ENCODE results near the gene CRAT.
"Not testable (repeated sequence)": the region's sequence is repeated elsewhere in the genome, so short reads cannot be mapped to it uniquely, and the experiment has no call there.

Gene CRAT

GRCh38 chr9:129130271-129130670 lies 19.7 kb upstream of the CRAT start:
- not testable (repeated sequence) for DNase-seq, H3K4me1 Mint-ChIP-seq, H3K27me3 Mint-ChIP-seq, H3K4me3 Mint-ChIP-seq, H3K27ac Mint-ChIP-seq, ATAC-seq, H3K9me3 Mint-ChIP-seq
- peaks cover 22% of the 10 kb centered on the region for H3K36me3 Mint-ChIP-seq (ENCODE audit: low read depth)

- no peak overlapping the region for H3K27ac Mint-ChIP-seq
Observed at GRCh38 chr9:129128689-129129088, 18.1 kb upstream of the CRAT start.

GRCh38 chr9:129126749-129127618 lies 16.4 kb upstream of the CRAT start:
- Mint-ChIP-seq H3K36me3 (ENCODE audit: low read depth) (peaks cover 26% of the 10 kb centered on the region), H3K27ac (no peak overlapping the region)
- DNase-seq: no peak

More at GRCh38 chr9:129128689-129129088, 18.1 kb upstream of the CRAT start:
- no peaks in the 10 kb centered on the region for H3K27me3 Mint-ChIP-seq
- no peak overlapping the region for H3K4me3 Mint-ChIP-seq
- H3K9me3 Mint-ChIP-seq: no peaks in the 10 kb centered on the region
- peaks cover 6% of the 10 kb centered on the region for H3K4me1 Mint-ChIP-seq
- ATAC-seq (no peak), DNase-seq (no peak)
- H3K36me3 Mint-ChIP-seq (ENCODE audit: low read depth): peaks cover 24% of the 10 kb centered on the region

GRCh38 chr9:129125478-129125877 lies 14.9 kb upstream of the CRAT start:
- Mint-ChIP-seq H3K4me3 (no peak overlapping the region), H3K4me1 (no peaks in the 10 kb centered on the region), H3K9me3 (no peaks in the 10 kb centered on the region), H3K27me3 (no peaks in the 10 kb centered on the region), H3K36me3 (ENCODE audit: low read depth) (peaks cover 25% of the 10 kb centered on the region), H3K27ac (no peak overlapping the region)
- DNase-seq (no peak), ATAC-seq (no peak)

More at GRCh38 chr9:129126749-129127618, 16.4 kb upstream of the CRAT start:
- Mint-ChIP-seq H3K9me3 (no peaks in the 10 kb centered on the region), H3K4me1 (peaks cover 5% of the 10 kb centered on the region), H3K27me3 (no peaks in the 10 kb centered on the region), H3K4me3 (no peak overlapping the region)
- no peak for ATAC-seq

DNA sequence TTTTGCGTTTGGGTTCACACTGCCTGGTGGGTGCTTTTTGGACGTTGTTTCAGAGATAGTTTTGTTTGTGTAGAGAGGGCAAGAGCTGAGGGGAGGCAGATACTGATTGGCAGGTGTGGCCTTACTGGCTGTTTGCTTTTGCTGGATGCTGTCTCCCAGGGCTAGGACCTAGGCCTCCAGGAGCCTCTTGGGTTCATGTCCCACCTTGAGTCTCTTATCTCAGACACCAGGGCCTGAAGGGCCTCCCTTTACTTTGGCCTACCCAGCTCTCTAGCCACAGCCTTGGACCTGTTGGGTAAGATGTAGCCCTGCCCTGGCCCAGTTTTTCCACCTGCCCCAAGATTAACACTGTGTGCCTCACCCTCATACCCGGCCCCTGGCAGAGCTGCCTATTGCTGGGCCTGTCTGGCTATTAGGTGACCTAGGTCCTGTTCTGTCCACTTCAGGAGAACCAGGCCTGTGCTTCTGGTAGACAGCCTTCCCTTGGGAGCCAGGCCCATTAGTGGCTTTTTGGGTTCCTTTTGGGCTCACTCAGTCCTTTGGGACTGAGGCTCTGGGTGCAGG lies 14.0 kb upstream of the CRAT start:
- Mint-ChIP-seq H3K36me3 (ENCODE audit: low read depth) (peaks cover 23% of the 10 kb centered on the region), H3K4me3 (no peak overlapping the region), H3K27me3 (no peaks in the 10 kb centered on the region), H3K9me3 (no peaks in the 10 kb centered on the region), H3K27ac (no peak overlapping the region), H3K4me1 (no peaks in the 10 kb centered on the region)
- no peak for ATAC-seq
- no peak for DNase-seq

DNA sequence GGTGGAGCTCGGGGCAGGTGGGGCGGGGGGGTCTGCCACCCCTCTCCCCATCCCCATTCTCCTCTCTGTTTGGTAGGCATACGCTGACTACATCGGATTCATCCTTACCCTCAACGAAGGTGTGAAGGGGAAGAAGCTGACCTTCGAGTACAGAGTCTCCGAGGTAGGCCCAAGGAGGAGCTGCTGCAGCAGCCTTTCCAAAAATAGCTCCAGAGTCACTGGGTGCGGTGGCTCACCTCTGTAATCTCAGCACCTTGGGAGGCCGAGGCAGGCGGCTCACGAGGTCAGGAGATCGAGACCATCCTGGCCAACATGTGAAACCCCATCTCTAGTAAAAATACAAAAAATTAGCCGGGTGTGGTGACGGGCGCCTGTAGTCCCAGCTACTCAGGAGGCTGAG lies 12.4 kb upstream of the CRAT start:
- H3K4me3 Mint-ChIP-seq, DNase-seq, ATAC-seq, H3K27me3 Mint-ChIP-seq, H3K27ac Mint-ChIP-seq, H3K4me1 Mint-ChIP-seq, H3K9me3 Mint-ChIP-seq: not testable (repeated sequence)
- H3K36me3 Mint-ChIP-seq (ENCODE audit: low read depth): peaks cover 19% of the 10 kb centered on the region

DNA sequence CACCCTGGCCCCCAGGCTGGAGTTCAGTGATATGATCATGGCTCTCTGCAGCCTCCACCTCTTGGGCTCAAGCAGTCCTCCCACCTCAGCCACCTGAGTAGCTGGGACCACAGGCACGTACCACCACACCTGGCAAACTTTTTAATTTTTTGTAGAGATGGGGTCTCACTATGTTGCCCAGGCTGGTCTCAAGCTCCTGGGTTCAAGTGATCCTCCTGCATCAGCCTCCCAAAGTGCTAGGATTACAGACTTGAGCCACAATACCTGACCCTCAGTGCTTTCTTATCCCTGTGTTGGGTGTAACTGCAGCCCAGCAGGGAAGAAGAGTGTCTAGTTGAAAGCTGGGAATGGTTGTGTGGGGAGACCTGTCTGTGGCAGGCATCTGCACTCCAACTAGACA lies 11.5 kb upstream of the CRAT start:
- H3K27ac Mint-ChIP-seq: no peak overlapping the region
- no peak overlapping the region for H3K4me3 Mint-ChIP-seq
- H3K4me1 Mint-ChIP-seq: no peaks in the 10 kb centered on the region
- ATAC-seq: no peak
- no peaks in the 10 kb centered on the region for H3K27me3 Mint-ChIP-seq
- H3K9me3 Mint-ChIP-seq: no peaks in the 10 kb centered on the region
- no peak for DNase-seq
- H3K36me3 Mint-ChIP-seq (ENCODE audit: low read depth): peaks cover 16% of the 10 kb centered on the region

GRCh38 chr9:129121483-129121882 lies 10.9 kb upstream of the CRAT start:
- Mint-ChIP-seq H3K36me3 (ENCODE audit: low read depth) (peaks cover 16% of the 10 kb centered on the region), H3K9me3 (no peaks in the 10 kb centered on the region), H3K27me3 (no peaks in the 10 kb centered on the region), H3K4me1 (no peaks in the 10 kb centered on the region), H3K27ac (no peak overlapping the region), H3K4me3 (no peak overlapping the region)
- no peak for DNase-seq
- ATAC-seq: no peak

DNA sequence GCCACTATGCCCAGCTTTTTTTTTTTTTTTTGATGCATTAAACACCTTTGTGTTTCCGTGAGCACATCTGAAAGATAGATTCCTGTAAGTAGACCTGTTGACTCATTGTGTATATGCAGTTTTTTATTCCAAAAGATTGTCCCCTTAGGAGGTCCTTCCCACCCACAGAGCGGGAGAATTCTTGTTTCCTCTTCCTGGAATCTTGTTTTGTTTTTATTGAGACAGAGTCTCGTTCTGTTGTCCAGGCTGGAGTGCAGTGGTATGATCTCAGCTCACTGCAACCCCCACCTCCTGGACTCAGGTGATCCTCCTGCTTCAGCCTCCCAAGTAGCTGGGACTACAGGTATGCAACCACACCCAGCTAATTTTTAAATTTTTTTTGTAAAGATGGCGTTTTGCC lies 8.2 kb upstream of the CRAT start:
- peaks cover 9% of the 10 kb centered on the region for H3K36me3 Mint-ChIP-seq (ENCODE audit: low read depth)
- H3K27me3 Mint-ChIP-seq: no peaks in the 10 kb centered on the region
- peaks cover 12% of the 10 kb centered on the region for H3K4me1 Mint-ChIP-seq
- H3K27ac Mint-ChIP-seq: no peak overlapping the region
- H3K9me3 Mint-ChIP-seq: no peaks in the 10 kb centered on the region
- no peak for DNase-seq
- ATAC-seq: no peak
- no peak overlapping the region for H3K4me3 Mint-ChIP-seq

GRCh38 chr9:129113645-129114304 lies 3.2 kb upstream of the CRAT start:
- DNase-seq (no peak), ATAC-seq (no peak)
- Mint-ChIP-seq H3K9me3 (no peaks in the 10 kb centered on the region), H3K27me3 (no peaks in the 10 kb centered on the region), H3K4me3 (no peak overlapping the region), H3K27ac (no peak overlapping the region), H3K4me1 (peaks cover 38% of the 10 kb centered on the region), H3K36me3 (ENCODE audit: low read depth) (no peaks in the 10 kb centered on the region)

GRCh38 chr9:129112526-129112925 lies 1.9 kb upstream of the CRAT start:
- not testable (repeated sequence) for DNase-seq; H3K27me3 Mint-ChIP-seq; H3K36me3 Mint-ChIP-seq (ENCODE audit: low read depth); H3K9me3 Mint-ChIP-seq; ATAC-seq
- H3K4me1 Mint-ChIP-seq: peaks cover 38% of the 10 kb centered on the region
- H3K27ac Mint-ChIP-seq: peak overlapping the region; percentile 93
- H3K4me3 Mint-ChIP-seq: peak overlapping the region; percentile 89

DNA sequence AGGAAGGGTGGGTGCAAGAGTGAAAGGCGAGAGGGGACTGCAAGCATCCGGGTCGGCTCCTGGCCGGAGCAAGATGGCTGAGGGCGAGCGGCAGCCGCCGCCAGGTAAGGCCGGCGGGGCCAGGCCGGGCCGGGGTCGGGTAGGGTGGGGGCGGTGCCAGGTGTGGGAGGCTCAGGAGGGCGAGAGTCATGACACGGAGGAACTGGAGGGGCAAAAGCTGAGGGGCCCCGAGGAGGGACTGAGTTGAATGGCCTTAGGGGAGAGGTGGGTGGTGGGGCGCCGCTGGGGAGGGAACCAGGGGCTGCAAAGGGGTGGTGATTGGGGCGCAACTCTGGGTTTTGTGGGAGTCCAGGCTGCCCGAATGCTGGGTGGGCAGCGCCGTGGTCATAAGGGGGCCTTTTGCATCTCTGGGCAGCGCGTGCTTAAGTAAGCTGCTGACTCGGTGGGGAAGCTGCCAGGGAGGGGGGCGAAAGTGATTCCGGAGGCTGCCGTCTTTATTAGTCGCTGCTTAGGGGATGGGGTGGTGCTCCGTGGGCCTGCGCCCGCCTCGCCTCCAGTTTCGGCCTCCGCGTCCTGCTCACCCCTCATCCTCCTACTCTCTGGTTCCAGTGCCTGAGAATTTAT lies 1.0 kb upstream of the CRAT start:
- DNase-seq: peak; percentile 44
- no peak for ATAC-seq
- no peaks in the 10 kb centered on the region for H3K9me3 Mint-ChIP-seq
- H3K27me3 Mint-ChIP-seq: no peaks in the 10 kb centered on the region
- H3K36me3 Mint-ChIP-seq (ENCODE audit: low read depth): no peaks in the 10 kb centered on the region
- peaks cover 38% of the 10 kb centered on the region for H3K4me1 Mint-ChIP-seq
- peak overlapping the region; percentile 89 for H3K4me3 Mint-ChIP-seq
- H3K27ac Mint-ChIP-seq: peak overlapping the region; percentile 93

DNA sequence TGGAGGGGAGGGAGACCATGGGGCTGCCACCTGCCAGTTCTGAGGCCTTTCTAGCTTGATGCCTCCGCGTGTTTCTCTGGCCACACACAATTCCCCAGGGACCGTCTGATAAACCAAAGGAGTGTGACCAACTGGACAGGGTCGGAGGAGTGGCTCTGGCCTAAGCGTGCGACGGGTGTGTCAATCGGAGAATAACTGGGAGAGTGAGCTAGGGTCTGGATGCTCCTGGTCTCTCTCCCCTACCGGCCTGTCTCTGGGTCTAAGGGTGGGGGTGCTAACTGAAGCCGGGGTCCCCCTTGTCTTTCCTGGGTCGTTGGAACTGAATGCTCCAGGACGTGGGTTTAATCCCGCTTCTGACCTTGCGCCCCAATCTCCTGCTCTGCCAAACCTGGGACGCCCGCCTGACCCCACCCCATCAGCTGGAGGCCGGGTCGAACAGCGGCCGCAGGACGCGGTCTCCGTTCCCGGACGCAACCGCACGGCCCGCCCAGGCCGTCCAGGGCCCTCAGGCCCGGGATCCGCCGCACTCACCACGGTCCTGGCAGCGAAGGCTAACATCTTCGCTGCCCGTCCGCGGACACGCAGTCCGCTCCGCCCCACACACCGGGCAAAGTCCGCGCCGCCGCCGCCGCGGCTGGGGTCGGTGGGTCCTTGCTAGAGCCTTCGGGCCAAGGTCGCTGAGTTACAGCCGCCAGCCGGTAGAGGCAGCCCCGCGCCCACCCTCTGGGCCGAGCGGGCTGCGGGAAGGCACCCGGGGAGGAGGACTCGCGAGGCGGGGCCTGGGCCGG lies 447 bp downstream of the CRAT start:
- no peaks in the 10 kb centered on the region for H3K36me3 Mint-ChIP-seq (ENCODE audit: low read depth)
- DNase-seq: peak; percentile 14
- H3K4me1 Mint-ChIP-seq: peaks cover 38% of the 10 kb centered on the region
- ATAC-seq: no peak
- no peak overlapping the region for H3K27ac Mint-ChIP-seq
- H3K27me3 Mint-ChIP-seq: no peaks in the 10 kb centered on the region
- H3K4me3 Mint-ChIP-seq: peak overlapping the region; percentile 89
- H3K9me3 Mint-ChIP-seq: no peaks in the 10 kb centered on the region

- Mint-ChIP-seq H3K4me3 (peak overlapping the region; percentile 89), H3K9me3 (no peaks in the 10 kb centered on the region), H3K4me1 (peaks cover 33% of the 10 kb centered on the region), H3K36me3 (ENCODE audit: low read depth) (no peaks in the 10 kb centered on the region), H3K27ac (no peak overlapping the region), H3K27me3 (no peaks in the 10 kb centered on the region)
- ATAC-seq: no peak
- peak; percentile 31 for DNase-seq
Observed at GRCh38 chr9:129109537-129109903, 1.1 kb downstream of the CRAT start.
